HG03135 (cell line): ENCODE results near the gene GRPEL1.
A peak's percentile ranks its signal among the peaks of the same experiment; 100 is the strongest.
"Not testable (repeated sequence)": the region's sequence is repeated elsewhere in the genome, so short reads cannot be mapped to it uniquely, and the experiment has no call there.

ENCODE experiments used
- ATAC-seq: cut with Tn5 transposase; IDR thresholded peaks from one replicate; pipeline ENCODE4 v1.9.1; 2021; ENCODE audit warnings: mild to moderate bottlenecking, moderate library complexity; ENCODE audit not compliant: unreplicated experiment

Gene GRPEL1

DNA sequence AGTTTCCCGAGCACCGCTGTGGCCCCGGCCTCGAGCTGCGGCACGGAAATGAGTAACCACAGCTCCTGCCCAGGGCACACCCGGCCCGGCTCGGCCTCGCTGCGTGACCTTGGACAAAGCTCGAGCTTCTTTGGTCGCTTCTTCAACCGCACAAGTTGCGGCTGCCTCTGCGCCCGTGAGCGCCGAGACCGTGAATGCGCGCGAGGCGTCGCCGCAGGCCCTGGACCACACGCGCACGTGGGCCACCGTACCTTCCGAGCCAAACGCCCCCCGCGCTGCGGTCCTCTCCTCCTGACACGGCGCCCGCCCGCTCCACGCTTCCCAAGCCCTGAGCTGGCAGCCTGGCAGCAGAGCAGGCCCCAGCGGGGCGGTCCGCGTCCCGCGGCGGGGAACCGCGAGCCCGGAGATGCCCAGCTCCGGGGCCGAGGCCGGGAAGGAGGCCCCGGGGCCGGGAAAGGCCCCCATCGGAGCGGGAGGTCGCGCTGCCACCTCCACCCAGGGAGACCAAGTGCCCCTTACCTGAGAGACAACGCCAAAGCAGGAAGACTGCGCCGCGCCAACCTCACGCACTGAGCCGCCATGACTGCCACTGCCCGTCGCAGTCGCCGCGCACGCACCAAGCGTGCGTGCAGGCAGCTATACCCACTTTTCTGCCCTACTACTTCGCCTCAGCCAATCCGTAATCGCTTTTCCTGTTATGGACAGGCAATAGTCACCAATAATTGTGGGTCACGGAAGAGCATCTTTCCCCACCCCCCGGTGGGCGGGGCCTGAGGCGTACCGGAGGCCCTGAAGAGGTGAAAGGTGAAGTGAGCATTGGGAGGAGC lies at the start of gene GRPEL1:
GRPEL1 (minus strand) TSS at position 613 of the 827 bp plus-strand sequence; CDS start at position 581, 32 bp downstream.
- peak; percentile 90 for ATAC-seq

DNA sequence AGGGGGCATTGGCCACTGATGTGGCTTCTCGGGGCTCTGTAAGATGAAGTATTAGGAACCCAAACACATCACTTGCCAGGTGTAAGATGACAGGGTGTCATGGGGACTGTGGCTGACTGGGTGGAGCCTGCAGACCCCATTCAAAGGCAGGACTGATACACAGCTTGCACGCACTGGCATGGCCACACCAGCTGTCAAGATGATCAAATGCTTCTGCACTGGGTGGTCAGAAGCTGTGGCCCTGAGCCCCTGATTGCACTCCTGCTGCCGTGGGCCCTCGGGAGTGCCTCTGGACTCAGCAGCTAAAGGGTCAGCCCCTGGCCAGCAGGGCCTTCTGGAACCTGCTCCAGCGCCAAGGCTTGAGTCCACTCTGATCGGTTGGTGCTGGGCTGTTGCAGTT lies 48.8 kb upstream of the GRPEL1 start:
- ATAC-seq: no peak

DNA sequence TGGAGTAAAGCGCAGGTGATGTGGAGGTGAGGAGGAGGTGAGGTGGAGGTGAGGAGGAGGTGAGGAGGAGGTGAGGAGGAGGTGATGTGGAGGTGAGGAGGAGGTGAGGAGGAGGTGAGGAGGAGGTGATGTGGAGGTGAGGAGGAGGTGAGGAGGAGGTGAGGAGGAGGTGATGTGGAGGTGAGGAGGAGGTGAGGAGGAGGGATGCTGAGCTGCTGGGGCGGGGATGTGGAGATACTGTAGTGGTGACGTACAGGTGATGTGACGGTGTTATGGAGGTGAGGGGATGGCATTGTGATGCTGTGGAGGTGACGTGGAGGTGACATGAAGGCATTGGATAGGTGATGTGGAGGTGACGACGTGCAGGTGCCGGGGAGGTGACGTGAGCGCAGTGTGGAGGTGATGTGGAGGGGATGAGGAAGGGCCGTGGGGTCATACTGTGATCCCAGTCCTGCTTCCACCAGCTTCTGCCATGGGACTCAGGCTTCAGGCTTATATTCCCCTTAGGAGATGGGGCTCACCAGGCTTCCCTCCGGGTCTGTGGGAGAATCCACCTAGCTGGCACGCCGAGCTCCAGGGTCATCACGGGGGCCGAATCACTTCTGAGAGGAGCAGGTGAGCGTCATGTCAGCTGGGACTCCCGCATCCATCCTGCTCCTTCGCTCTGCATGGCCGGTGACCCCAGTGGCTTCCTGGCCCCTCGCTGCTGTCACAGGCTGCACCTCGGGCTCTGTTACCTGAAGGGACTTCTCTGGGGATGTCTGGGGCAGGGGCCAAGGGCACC lies 47.9 kb upstream of the GRPEL1 start:
- no peak for ATAC-seq

DNA sequence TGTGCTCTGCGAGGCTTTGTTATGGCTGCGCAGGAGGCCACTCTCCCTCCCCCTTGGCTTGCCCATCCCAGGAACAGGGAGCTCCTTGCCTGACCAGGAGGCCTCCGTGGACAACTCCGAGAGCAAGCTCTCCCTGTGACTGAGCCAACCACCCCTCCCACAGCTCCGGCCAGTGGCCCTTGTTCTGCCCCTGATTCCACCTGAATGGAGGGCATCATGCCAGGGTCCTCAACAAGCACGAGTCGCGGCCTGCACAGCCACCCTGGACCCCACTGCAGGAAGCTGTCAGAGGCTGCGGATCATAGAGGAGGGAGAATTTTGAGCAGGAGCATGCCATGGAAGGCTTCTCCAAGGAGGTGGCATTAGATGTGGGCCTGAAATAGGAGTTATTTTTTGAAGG lies 44.8 kb upstream of the GRPEL1 start:
- ATAC-seq: no peak

DNA sequence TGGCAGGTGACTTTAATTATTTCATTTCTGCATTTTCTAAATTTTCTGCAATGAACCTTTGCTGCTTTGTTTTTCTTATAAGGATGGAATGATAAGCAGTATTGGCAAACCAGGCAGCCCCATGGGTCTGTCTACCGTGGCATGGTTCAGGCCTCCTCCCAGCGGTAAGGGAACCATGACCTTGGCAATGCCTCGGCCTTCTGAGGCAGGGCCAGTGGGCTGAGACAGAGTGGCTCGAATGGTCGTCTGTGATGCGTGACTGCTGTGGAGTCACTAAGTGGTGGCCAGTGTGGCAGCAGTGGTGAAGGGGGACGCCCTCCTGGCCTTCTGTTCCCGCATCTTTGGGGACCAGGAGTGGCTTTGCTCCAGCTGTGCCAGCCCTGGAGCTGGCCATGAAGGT lies 43.6 kb upstream of the GRPEL1 start:
- no peak for ATAC-seq

DNA sequence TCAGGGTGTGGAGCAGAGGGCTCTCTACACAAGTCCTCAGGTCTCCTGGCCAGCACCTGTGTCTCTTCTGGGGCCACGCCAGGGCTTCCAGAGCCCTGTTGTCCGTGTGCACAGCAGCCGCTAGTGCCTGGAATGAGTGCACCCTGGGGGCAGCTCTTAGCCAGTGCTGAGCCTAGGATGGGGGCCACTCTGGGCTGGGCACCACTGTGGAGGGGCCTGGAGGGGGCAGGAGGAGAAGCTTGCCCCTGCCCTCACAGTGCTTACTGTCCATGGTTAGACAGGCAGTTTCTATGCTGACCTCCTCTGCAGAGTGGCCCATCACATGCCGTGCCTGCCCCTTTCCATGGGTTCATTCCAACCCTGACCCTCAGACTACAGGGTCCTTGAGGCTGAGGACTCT lies 42.7 kb upstream of the GRPEL1 start:
- no peak for ATAC-seq

DNA sequence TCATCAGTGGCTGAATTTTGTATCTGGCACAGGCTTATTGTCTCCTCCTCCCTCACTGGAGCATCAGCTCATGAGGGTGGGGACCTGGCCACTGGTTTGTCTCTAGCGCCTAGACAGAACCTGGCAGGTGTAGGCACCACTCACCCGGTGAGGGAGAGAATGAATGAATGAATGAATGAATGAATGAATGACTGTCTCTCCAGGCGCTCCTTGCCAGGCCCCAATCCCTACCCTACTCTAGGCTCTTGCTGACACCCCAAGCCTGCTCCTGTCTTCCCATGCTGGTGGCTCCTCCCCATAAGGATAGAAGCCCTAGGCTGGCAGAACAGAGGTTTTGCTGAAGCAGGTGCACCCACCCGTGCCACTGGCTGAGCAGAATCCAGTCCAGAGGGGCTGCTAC lies 41.3 kb upstream of the GRPEL1 start:
- ATAC-seq: no peak

DNA sequence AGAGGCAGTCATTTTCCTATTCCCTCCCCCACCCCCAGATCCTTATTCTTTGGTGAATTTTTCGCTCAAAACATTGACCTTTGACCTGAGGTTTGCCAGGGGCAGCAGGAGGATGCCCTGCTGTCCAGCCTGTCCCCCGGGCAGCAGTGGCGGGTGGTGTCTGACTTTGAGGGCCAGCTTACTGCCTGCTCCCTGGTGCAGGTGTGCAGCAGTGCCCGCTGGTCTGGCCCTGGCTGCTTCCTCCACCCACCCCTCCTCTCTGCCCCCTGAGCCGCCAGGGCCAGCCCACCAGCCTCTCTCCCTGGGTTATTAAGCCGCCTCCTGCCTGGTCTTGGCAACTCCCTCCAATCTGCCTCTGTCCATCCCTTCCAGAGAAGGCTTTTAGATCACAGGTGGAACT lies 40.8 kb upstream of the GRPEL1 start:
- no peak for ATAC-seq

DNA sequence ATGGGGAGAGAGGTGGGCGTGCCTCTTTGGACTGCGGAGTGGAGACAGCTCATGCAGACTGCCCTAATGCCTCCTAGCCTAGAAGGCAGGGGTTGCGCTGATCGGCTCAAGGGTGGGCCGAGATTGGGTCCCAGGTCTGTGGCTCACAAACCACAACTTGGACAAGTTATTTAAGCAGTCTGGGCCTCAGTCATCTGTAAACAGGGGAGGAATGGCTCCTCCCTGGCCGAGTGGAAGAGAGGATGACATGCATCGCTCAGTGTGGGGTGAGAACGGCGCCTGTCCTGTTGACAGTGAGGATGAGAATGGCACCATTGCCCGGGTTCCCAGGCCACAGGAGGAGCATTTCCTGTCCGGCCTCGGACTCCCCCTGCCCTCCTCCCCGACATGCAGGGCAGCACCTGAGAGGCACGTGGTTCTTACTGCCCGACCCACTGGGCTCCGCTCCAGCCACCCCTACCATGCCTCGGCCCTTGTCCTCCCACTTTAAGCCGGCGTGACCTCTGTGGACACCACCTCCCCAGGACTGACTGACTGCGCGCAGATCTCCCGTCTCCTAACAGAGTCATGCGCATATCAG lies 40.3 kb upstream of the GRPEL1 start:
- no peak for ATAC-seq

DNA sequence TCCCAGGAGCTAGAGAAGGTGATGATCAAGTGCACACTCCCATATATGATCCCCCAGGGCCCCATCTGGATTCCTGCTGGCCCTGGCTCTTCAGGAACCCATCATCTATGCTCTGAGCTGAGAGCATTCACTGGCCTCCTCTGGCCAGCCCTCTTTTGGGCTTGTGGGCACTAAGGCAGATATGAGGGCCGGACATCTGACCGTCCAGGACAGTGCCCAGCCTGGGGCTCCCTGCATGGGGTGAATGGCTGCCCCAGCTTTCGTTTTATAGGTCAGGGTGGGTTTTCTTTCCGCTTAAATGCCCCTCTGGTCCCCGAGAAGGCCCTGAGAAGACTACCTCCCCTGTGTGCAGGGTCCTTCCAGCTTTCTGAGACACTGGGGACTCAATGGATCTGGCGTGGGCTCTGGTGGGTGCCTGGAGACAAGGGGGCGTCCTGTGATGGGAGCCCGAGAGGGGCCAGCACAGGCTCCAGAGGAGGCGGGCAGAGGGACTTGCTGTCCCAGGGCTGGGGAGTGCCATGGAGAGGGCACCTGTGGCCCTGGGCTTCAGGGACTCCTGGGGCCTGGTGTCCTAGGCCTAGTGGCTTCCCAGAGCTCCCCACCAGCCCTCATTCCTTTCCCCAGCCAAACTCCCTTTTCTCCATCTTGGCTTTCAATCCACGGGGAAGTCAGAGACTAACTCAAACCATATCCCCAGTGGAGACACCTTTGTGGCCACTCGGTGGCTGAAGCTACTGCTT lies 39.5 kb upstream of the GRPEL1 start:
- ATAC-seq: no peak

DNA sequence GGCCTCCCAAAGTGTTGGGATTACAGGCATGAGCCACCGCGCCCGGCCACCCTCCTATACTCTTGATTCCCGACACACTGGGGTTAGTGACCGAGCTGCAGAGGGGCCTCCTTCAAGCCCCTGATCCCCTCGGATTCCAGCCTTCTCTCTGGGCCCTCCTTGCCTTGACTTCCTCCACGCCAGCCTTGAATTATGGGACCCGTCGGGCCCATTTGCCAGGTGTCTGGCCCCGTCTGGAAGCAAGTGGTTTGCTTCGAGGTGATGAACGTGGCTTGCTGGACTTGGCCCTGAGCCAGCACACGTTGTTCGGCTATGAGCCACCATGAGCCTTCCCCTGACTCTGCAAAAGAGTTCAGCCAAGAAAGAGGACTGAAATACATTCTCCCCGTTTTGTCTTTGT lies 37.4 kb upstream of the GRPEL1 start:
- no peak for ATAC-seq

DNA sequence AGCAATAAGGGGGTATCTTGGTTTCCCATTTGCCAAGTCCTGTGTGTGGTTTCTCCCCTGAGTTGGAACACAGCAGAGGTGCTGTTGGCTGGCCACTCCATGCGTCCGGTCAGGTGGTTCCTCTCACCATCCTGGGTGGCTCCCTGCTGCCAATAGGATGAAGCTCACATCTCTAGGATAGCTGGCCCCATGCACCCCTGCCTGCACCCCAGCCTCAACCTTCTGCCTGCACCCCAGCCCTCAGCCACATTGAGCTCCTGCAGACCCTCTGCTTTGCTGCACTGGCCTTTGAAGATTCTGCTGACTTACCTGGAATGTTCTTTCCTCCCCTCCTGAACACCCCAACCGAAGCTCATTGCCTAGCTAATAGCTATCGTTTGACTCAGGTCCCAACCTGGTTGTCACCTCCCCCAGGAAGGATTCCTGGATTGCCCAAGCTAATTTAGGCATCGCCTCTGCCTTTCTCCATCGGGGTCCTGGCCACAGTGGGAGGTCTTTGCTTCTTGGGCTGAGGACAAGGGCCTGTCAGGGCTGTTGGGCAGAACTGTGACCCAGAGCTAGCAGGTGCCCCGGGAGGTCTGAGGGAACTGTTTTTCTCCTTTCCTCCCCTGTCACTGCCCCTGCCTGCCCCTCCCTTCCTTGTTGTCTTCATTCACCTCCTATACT lies 36.6 kb upstream of the GRPEL1 start:
- ATAC-seq: no peak

DNA sequence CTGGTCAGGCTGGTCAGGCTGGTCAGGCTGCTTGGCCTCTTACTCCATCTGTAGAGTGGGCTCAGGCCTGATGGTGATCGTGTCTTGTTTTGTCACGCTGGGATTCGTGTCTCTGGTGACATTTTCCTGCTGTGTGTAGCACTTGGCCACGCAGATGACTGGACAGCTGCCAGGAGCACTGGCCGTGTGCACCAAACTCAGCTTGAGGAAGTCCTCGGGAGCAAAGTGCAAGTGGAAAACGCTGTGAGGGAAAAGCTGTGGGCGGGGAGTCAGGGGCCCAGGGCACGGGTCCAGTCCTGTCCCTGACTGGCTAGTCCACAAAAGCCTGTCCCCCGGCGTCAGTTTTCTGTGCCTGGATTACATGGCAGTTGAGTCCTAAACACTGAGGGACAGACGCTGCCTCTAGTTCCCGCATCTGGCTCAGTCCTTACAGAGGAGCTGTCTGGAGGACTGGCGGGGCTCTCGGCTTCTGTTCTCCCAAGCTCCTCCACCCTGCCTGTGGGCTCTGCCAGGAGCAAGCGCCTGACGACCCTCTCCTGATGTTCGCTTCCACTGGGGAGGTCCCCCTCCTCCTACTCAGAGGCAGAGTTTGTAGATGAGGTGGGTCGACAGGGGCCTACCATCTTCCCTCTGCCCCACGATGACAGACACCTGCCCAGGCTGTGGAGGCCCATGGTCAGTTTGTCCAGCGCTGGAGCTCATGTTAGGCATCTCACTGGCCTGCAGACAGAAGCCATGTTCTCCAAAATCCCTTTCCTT lies 35.9 kb upstream of the GRPEL1 start:
- ATAC-seq: no peak

DNA sequence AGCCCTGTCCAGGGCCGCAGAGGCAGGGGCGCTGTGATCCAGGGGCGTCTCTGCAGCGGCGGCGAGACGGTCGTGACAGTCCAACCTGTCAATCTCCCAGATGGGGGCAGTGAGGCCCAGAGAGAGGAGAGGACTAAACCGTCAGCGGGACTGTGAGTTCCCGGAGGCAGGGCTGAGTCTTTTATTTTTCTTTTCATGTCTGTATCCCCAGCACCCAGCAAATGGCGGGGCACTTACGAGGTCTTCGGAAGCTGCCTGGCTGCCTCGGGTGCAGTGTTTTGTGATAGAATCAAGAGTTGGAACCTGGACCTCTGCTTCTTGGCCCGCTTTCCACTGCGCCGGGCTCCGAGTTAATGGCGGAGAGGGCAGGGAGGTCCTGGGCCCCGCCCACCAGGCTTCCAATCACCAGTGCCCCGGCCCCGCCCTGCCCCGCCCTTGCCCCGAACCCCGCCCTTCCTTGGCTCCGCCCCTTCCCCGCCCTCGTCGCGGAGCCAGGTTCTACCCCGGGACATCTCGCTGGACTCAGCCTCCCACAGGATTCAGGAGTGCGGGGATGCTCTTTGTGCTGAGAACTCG lies 35.3 kb upstream of the GRPEL1 start:
- ATAC-seq: peak; percentile 80

DNA sequence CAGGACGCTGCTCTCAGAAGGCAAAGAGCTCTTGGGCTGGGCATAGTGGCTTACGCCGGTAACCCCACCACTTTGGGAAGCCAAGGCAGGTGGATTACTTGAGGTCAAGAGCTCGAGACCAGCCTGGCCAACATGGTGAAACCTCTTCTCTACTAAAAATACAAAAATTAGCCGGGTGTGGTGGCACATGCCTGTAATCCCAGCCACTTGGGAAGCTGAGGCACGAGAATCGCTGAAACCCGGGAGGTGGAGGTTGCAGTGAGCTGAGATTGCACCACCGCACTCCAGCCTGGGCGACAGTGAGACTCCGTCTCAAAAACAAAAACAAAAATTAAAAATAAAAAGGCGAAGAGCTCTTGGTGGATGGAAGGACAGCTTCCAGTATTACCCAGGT lies 34.6 kb upstream of the GRPEL1 start:
- not testable (repeated sequence) for ATAC-seq

DNA sequence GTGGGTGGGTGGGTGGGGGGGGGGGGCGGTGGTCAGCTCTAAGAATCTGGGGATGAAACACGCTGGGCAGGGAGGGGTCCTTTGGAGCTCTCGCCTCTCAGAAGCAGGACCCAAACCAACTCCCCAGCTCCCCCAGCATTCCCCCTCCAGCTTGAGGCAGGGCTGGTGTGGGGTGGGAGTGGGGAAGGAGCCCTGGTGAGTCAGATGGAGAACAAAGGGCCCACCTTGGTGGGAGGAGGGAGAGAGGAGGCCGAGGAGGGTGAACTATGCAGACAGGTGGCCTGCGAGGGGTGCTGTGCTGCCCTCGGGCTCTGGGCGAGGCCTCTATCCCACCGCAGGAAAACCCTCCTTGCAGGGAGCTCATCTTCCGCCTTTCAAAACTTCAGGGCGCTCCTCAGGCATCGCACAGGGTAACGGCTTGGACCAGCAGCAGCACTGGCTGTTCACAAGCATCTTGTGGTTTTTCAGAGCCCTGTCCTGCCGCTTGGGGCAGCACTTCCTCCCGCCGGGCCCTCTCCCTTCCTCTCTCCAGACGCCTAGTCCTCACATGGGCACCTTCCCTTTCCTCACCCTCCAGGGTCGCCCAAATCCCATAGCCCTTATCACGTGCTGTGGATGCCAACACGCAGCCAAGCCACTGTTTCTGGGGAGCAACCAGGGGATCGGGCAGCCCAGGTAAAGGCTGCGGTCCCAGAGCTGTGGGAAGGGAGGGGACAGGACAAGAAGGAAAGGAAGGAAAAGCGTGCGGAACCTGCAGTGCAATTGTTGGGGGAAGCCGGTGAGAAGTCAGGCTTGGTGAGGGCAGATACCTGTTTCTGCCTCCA lies 34.0 kb upstream of the GRPEL1 start:
- no peak for ATAC-seq

DNA sequence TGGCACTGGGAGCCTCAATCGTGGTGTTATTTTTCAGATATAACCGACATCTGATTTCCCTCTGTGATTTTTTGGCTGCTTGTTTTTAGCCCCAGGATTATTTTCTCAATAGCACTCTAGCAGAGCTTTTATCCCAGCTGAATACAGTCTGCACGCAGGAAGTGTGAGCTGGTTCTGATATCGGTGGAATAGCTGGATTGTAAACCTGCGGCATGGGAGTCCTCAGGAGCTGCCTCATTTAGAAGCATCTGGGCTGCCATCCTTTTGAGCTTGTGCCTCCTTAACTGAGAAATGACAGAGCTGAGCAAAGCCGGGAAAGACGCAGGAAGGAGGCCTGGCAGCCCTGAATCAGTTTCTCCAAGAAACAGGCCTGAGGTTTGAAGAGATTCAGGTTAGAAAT lies 28.4 kb upstream of the GRPEL1 start:
- ATAC-seq: no peak

DNA sequence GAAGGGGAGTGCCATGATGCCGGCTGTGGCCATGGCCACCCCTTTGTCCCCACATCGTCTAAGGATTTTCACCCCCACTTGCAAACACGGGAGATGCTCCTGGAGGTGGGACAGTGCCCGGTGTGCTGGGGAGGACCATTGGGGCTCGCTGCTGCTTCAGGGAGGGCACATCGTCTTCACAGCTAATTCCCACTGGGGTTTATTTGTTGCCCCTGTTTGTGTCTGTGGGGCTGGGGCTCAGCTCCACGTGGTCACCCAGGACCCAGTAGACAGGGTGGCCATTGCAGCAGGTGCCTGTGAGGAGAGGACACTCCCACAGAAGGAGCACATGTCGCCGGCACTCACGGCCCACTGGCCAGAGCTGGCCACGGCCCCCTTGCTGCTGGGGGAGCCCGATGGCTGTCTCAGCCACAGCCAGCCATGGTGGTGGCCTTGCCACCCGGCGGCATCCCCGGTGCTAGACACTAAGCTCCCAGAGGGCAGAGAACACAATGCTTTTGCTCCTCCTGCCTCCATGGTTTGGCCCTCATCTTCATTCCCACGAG lies 27.8 kb upstream of the GRPEL1 start:
- ATAC-seq: no peak
